IPS-11a (cell line): Measurements from ENCODE around the gene MIDN.
"Not testable (repeated sequence)": the region's sequence is repeated elsewhere in the genome, so short reads cannot be mapped to it uniquely, and the experiment has no call there.

Experiments
- H3K4me3 ChIP-seq: one replicate; pipeline ENCODE4 v1.5.1; 2013; ENCODE audit warnings: low read depth, low read length, control low read depth

MIDN gene

DNA sequence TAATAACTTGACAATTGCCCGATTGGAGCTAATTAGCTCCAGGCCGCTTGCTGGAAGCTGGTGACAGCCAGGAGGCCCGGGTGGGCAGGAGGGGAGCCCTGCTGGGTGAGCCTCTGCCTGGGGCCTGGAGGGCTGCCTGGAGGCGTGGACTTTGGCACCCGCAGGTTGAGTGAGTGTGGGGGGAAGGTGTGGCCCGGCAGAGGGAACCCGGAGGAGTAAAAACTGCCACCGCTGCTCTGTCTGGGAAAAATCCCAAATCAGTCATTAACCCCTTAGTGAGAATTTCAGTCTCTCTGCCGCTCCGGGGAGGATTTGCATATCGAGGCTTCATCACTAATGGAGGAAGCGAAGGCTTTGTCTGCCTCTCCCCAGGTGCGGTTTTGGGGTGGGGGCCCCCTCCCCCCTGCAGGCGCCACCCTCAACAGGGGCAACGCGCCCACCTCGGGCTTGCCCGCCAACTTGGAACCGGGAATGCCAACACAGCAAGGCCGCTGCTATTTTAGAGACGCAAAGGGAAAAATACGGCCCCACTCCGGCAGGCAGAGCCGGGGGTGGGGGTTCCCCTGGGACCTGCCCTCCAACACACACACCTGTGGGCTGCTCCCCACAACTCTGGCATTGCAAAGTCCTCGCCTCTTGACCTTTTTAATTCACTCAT lies 43.5 kb downstream of the MIDN start:
- no peak overlapping the region for H3K4me3 ChIP-seq

DNA sequence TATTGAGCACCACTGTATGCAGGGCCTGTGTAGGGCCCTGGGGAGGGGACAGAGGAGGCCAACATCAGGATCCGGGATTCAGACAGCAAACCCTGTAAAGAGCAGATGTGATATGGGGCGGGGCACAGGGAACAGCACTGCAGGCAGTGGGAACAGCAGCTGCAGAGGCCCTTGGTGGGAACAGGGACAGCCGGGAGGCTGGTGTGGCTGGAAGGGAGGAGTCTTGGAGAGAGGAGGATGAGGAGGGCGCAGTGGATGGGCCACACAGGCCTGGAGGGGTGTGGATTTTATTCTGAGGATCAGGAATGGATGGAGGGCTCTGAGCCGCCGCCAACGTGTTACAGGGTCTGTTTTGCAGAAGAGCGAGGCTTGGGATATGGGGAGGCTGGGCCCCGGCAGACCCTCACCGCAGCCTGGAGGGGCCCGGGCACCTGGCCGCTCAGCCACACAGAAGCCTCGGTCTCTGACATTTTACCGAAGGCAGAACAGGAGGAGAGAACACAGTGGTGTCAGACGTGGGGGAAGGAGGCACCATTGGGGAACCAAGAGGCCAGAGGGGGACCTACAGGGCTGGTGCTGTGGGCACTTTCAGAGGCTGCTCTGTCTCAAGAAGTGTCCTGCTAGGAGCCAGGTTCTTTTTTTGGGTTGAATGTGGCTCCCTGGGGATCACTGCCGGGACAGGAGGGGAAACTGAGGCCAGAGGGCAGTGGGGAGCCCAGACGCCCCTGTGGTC lies 44.2 kb downstream of the MIDN start:
- H3K4me3 ChIP-seq = no peak overlapping the region

DNA sequence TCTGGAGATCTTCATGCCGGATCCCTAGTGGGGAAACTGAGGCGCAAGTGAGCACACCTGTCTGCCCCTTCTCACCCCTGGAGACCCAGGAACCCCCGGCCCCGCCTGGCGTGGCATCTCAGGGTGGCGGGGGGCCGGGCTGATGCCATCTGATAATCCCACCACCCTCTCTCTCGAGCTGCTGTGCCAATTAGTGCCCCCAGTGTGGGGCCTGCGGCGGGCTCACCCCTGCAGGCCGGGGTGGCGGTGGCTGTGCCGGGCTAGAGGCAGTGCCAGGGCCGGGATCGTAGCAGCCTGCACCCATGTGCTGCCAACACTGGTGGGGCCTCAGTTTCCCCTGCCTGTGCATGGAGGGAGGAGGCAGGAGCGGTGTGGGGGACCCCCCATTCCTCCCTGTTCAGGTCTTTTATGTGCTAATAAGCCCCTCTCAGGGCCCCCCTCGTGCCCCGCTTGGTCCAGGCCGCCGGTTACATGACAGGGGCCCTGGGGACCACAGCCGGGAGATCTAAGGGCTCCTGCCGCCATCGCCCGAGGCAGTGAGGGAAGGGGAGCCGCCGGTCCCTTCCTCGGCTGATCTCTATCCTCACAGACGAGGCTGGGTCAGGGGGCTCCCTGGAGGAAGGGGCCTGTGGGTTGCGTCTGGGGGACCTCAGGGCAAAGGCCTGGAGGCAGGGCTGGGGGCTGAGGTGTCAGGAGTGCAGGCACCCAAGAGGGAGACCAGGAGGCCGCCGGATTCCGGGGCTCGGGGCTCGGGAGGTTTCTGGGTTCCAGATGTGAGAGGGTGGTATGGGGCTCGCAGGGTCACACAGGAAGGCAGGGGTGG lies 45.6 kb downstream of the MIDN start:
- no peak overlapping the region for H3K4me3 ChIP-seq

DNA sequence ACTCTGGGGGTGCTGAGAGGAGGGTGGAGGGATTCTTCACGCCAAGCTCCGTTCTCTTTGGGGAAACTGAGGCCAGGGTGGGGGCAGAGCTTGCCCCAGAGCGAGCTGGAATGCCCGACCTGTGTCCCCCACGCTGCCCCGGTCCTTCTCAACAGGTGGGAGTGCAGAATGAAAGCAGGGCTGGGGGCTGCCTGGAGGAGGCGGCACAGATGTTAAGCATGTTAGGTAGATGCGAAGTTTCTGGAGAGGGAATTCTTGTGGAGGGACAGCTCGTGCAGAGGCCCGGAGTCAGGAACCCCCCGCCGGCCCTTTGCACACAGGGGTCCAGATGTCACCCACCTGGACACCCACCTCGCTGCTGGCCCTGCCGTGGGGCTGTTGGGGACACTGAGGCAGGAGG lies 46.3 kb downstream of the MIDN start:
- no peak overlapping the region for H3K4me3 ChIP-seq

DNA sequence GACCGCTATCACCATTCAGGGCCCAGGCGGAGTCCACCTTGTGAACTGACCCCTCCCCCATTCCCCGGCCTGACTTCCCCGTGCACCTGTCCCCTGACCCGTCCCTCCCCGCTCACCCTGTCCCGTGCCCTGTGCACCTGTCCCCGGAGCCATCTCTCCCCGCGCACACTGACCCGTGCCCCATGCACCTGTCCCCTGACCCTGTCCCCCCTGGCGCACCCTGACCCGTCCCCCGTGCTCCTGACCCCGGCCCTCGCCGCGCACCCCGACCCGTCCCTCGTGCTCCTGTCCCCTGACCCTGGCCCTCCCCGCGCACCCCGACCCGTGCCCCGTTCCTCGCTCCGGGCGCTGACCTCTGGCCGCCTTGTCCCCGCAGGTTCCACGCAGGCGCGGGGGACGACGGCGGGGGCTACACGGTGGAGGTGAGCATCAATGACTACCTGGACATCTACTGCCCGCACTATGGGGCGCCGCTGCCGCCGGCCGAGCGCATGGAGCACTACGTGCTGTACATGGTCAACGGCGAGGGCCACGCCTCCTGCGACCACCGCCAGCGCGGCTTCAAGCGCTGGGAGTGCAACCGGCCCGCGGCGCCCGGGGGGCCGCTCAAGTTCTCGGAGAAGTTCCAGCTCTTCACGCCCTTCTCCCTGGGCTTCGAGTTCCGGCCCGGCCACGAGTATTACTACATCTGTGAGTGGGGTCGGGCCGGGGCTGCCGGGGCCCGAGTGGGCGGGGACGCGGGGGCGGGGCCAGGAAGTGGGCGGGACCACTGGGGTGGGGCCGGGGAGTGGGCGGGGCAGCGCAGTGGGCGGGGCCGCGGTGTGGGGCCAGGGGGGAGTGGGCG lies 47.0 kb downstream of the MIDN start:
- H3K4me3 ChIP-seq = peak overlapping the region; percentile 8

DNA sequence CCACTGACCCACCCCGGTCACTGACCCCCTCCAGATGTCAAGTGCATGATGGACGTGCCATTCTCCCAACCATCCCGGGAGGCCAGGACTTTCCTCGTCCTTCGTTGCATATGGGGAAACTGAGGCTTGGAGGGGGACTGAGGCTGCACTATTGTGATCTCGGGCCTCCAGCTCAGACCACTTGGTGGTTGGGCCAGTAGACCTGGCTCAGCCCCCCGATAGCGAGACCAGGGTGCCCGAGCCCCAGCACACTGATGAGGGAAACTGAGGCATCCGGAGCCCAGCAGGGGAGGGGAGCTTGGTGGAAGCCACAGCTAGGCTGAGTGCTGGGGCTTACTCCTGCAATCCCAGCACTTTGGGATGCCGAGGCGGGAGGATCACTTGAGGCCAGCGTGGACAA lies 47.7 kb downstream of the MIDN start:
- no peak overlapping the region for H3K4me3 ChIP-seq

DNA sequence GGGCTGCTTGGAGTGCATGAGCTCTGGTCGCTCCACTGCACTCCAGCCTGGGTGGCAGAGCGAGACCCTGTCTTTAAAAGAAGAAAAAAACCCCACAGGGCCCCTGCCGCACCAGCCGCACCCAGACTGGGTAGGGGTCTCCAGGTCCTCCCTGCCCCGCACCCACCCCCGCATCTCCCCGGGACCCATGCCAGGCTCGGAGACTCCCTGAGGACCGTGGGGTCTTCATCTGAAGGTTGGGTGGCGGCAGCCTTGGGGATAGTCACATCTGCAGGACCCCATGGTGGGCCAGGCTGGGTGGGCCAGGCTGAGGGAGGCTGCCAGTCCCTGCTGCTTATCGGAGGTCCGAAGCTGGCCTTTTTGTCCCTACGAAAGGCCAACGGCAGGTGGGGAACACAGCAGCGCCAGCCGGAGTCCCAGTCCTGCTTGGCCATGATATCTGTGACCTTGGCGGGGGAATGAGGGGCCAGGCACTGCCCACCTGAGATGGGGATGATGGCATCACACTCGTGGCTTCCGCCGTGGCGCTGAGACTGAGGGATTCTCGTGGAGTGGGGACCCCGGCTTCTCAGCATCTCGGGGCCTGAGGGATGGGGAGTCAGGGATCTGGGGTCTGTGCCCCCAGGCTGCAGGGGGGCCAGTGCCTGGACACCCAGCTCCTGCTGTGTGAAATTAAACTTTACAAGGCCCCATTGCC lies 48.3 kb downstream of the MIDN start:
- H3K4me3 ChIP-seq = no peak overlapping the region

DNA sequence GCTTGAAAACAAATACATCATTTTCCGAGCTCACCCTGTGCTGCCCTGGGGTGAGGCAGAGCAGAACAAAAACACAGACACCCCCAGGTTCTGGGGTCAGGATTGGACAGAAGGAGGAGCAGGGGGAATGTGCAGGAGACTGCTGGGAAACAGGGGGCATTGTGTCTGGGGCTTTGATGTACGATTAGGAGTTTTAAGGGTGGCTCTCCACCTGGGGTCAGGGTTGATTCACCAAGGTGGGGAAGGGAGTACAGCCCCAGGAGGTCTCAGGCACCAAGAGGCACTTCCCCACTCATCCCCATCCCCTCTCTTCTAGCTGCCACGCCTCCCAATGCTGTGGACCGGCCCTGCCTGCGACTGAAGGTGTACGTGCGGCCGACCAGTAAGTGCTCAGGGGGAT lies 49.9 kb downstream of the MIDN start:
- H3K4me3 ChIP-seq = no peak overlapping the region

DNA sequence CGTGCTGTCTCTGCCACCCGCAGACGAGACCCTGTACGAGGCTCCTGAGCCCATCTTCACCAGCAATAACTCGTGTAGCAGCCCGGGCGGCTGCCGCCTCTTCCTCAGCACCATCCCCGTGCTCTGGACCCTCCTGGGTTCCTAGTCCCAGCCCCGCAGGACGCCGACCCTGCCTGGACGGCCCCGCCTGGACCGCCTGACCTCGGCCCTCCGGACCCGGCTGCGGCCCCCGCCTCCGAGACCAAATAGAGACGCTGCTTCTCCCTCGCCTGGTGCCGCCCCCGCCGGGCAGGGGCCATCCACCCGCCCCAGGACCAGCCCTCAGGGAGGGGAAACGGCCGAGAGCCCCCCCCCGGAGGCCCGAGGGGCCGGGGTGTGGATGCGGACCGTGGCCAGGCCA lies 51.4 kb downstream of the MIDN start:
- no peak overlapping the region for H3K4me3 ChIP-seq

DNA sequence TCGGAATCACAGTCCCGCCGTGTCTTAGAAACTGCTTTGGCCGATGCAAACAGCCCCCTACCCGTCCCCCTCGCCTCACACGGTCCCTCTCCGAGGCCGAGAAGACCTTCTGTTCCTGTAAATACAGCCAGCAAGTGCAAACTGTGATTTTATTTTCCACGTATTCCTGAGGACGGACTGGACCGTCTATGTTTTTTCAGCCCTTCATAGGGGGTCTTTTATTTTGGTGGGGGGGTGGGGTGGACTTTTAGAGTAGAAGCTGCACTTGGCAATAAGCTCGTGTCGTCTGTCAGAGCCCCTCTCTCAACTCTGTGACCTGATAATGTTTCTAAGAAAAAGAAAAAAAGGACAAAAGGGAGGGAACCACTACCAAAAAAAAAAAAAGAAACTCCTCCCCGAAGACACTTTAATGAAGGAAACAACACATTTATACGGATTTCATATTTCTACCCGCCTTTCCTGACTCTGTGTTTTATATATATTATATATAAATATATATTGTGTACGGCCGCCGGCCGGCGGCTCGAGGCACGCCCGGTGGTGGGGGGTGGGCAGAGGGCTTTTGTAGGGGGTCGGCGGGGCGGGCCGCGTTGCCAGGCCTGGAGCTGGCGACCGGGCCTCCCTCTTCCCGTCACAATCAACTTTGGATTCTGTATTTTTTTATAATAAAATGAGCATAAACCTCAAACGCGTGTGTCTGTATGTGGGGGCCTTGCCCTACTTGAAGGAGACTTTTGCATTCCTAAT lies 52.5 kb downstream of the MIDN start:
- no peak overlapping the region for H3K4me3 ChIP-seq

DNA sequence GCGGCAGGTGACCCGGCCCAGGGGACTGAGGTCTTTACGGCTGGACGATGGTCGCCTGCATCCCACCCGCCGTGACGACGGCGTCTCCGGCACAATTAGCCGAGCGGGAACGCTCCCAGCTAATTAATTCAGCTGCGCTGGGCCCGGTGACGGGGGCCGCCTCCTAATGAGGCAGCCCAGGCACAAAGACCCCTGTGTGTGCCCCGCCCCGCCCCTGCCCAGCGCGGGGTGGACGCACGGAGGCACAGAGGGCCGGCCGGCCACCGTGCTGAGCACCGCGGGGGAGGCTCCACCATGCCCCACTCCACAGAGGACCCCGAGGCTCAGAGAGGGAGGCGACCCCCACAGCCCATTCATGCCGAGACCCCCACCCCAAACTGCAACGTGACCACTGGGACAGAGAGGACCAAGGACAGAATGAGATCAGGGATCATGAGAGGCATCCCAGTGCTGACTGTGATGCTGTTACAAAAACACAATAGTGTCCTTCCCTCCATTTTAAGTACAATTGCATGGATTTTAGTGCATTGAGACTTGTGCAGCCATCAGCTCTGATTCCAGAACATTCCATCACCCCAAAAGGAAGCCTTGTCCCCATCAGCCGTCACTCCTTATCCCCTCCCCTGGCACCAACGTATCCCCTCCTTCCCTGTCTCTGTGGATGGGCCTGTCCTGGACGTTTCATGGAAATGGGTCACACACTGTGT lies 54.3 kb downstream of the MIDN start:
- H3K4me3 ChIP-seq = no peak overlapping the region

DNA sequence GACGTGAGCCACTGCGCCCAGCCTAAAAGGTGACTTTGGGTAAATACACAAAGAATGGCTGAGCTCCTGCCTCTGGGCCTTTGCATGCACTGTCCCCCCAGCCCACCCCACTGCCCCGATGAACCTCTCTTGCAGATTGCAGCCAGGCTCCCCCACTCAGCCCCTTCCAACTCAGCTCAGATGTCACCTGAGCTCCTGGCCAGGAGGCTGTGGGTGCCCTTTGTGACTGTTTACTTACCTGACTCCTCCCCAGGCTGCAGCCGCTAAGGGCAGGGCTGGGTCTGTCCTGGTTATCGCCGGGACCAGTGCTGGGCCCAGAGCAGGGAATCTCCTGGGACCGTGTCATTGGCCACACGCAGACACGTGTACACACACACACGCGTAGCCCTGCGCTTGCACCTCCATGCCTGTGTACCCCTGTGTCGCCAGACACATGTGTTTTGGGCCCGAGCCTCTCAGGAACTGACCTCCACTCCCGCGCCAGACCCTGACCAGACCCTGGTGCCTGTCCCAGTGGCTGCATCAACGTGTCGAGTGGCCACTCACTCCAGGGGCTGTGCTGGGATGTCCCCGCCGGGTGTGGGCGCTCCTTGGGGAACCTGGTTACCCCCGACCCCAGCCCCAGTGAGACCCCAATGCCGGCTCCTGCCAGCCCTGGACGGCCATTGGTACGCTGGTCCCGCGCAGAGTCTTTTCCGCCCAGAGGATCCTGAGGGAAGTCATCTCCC lies 56.0 kb downstream of the MIDN start:
- H3K4me3 ChIP-seq = no peak overlapping the region

DNA sequence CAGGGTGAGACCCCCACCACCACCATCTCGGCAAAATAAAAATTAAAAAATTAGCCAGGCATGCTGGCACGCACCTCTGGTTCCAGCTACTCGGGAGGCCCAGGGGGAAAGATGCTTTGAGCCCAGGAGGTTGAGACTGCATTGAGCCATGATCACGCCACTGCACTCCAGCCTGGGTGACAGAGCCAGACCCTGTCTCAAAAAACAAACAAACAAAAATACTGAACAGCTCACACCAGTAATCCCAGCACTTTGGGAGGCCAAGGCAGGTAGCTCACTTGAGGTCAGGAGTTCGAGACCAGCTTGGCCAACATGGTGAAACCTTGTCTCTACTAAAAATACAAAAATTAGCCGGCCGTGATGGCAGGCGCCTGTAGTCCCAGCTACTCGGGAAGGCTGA lies 57.0 kb downstream of the MIDN start:
- not testable (repeated sequence) for H3K4me3 ChIP-seq

DNA sequence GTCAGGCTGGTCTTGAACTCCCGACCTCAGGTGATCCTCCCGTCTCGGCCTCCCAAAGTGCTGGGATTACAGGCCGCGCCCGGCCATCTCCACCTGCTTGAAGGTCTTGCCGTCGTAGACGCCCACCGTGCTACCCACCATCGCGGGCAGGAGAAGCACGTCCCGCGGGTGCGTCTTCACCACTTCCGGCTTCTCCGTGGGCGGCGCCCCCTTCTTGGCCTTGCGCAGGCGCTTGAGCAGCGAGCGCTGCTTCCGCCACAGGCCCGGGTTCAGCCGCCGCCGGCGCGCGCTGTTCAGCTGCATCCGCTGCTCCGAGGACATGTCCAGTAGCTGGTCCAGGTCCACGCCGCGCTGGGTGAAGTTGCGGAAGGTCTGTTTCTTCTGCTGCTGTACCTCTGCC lies 58.9 kb downstream of the MIDN start:
- H3K4me3 ChIP-seq = no peak overlapping the region

DNA sequence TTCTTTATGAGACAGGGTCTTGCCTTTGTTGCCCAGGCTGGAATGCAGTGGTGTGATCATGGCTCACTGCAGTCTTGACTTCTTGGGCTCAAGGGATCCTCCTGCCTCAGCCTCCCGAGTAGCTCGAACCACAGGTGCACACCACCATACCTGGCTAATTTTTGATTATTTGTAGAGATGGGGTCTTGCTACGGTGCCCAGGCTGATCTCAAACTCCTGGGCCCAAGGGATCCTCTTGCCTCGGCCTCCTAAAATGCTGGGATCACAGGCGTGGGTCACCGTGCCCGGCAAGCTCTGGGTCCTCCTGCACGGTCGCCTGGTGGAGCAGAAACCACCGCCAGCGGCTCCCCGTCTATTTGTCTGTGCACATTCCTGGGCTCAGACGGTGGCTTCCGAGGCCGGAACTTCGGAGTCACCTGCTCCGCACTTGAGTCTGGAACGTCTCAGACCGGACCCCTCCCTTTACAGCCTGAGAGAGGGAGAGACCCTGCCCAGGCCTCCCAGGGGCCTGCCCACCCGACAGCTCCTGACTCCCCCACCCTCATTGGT lies 59.4 kb downstream of the MIDN start:
- H3K4me3 ChIP-seq = no peak overlapping the region

DNA sequence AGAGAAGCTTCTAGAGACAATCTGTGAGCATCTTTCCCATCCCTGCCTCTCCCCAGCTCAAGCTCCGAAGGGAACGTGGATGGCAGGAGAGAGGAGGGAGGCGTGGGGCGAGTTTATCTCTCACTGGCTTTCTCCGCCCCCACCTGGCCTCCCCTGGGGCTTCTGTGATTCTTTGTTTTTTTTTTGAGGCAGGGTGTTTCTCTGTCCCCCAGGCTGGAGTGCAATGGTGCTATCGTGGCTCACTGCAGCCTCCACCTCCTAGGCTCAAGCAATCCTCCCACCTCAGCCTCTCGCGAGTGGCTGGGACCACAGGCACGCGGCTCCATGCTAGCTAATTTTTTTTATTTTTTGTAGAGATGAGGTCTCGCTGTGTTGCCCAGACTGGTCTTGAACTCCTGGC lies 60.3 kb downstream of the MIDN start:
- H3K4me3 ChIP-seq = no peak overlapping the region
